GM19193 (cell line): ENCODE results near the gene IFNAR1.

Experiments used
- POLR2A ChIP-seq: IDR thresholded peaks from 4 replicates; pipeline ENCODE4 v1.6.1; 2011; ENCODE audit not compliant: insufficient read depth, insufficient read length; ENCODE audit errors: extremely low read depth

The IFNAR1 gene

DNA sequence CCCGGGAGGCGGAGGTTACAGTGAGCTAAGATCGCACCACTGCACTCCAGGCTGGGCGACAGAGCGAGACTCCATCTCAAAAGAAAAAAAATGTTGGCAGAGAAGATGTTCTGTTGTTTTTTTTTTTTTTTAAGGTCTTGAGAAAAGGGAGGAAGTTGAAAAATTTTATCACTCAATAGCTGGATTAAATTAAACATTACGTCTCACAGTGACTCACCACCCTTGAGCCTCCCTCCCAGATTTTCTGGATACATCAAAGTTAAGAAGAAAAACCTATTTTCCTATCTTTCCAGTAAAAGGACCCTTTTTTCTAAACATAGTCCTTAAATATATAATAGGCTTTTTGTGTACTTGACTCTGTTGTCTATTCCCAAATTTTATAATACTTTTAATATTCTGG, 35.5 kb downstream of the IFNAR1 start:
- no peak for TF ChIP-seq POLR2A

DNA sequence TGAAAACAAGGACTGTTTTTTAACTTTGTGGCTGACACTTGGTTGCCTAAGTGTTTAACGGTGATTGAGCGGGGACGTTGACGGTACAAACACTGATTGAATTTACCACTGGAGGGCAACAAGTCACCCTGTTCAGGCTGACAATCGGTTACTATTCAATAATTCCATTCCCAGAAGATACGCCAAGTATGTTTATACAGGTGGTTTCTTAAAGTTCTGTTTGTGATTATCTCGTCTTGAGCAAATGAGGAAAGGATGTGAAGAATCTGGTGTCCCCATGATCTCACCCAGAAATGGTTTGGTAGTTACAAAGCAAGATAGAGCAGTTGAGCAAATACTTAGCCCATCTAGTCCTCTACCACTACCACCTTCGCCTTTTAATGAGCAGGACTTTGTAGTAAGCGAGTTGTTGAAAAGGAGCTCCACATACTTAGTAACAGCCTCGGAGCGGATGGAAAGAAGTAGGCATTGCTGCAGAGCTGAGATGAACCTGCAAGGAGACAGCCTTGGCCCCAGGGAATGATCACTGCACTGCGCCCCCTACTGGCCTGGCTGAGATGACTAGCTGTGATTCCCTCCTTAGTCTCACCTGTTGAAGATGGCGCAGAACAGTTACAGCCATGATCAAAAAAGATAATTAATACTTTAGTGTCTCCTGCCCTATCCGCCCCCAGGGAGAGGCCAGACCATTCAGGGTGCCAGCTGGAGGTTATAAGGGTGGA, 36.3 kb downstream of the IFNAR1 start:
- no peak for TF ChIP-seq POLR2A

DNA sequence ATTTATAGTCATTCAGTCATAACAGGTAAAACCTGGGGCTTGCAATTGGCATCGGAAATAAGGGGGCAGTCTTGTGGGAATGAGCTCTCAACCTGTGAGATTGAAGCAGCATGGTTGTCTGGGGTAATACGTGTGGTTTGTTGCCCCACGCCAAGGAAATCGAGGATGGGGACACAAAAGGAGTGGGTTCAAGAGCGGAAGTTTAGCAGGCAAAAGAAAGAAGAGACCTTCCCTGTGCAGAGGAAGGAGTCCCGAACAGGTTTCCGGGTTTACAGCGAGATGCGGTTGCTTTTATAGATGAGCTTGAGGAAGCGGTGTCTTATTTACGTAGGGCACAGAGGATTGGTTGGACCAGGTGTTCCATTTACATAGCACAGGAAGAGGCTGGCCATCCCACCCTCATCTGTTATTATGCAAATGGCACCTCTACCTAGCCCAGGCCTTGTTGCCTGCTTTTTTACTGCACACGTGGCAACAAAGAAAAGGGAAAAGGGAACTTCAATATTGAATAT, 37.3 kb downstream of the IFNAR1 start:
- TF ChIP-seq POLR2A, result peak; percentile 72

DNA sequence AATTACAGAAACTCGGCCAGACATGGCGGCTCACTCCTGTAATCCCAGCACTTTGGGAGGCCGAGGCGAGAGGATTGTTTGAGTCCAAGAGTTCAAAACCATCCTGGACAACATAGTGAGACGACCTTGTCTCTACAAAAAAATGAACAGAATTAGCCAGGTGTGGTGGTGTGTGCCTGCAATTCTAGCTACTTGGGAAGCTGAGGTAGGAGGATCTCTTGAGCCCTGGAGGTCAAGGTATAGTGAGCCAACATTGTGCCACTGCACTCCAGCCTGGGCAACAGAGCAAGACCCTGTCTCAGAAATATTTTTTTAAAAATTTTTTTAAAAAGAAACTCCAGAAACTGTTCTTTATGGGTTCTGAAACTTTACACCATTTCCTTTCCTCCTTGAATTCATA, 40.1 kb downstream of the IFNAR1 start:
- TF ChIP-seq POLR2A, result no peak

DNA sequence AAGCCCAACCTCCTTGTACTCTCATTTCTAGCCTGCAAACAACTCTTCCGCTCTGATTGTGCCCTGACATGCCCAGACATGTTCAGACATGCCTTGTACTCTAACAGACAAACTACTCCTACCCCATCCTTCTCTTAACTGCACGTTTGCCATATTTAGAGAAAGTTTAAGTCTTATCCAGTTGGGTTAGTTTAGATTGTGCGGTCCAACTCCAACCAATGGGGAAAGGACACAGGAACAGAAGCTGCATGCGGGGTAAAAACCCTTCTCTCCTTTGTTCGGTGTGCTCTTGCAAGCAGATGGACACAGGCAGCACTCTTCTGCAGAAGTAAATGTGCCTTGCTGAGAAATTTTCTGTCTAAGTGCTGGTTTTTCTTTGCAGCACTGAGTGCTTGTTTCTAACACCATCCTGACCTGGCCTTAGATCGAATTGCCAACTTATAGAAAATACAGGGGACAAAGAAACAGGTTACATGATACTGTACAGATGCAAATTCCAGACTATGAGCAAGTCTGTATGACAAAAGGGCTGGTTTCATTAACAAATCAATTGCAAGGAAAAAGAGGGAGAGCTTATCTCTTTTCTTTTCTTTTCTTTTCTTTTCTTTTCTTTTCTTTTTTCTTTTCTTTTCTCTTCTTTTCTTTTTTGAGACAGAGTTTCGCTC, 42.7 kb downstream of the IFNAR1 start:
- TF ChIP-seq POLR2A, result no peak

DNA sequence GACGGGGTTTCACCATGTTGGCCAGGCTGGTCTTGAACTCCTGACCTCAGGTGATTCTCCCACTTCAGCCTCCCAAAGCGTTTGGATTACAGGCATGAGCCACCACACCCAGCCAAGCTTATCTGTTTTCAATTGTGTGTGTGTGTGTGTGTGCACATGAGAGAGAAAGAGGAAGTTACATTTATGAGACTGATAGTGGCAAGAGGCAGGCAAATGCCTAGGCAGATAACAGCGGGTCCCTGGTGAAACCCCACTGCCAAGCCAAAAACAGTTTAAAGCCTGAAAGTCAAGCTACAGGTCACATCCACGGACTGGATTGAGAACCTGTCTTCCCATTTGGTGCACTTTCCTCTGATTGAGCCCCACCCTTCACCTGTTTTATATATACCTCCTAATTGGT, 43.4 kb downstream of the IFNAR1 start:
- no peak for TF ChIP-seq POLR2A

DNA sequence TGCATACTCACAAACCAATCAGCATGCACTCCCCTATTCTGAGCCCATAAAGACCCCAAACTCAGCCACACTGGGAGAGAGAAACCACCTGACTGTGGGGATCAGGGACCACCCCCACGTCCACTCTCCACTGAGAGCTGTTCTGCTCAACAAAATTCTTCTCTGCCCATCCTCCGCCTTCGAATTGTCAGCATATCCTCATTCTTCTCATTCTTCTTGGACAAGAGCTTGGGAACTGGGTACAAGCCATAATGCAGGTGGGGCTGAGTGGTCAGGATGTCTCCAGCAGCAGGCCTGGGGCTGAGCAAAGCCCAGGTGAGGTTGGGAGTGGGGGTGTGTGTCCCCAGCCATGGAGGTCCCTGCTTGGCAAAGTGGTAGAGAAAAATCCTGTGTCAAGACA, 43.8 kb downstream of the IFNAR1 start:
- TF ChIP-seq POLR2A, result no peak

DNA sequence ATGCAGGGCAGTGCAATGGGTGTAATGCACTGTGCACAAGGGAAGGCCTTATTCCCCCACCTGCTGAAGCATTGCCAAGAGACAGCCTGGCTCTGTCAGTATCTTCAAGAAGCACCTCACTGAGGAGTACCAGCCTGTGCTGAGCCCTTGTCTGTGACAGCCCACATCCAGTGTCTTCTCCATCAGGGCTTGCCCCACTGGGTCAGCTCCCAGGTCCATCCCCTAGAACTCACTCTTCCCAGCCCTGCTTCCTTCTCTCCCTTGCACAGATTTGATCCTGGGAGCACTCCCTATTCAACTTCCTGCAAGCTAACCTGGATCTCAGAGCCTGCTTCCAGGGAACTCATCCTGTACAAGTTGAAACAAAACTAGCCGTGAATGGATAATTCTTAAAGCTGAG, 44.8 kb downstream of the IFNAR1 start:
- no peak for TF ChIP-seq POLR2A

DNA sequence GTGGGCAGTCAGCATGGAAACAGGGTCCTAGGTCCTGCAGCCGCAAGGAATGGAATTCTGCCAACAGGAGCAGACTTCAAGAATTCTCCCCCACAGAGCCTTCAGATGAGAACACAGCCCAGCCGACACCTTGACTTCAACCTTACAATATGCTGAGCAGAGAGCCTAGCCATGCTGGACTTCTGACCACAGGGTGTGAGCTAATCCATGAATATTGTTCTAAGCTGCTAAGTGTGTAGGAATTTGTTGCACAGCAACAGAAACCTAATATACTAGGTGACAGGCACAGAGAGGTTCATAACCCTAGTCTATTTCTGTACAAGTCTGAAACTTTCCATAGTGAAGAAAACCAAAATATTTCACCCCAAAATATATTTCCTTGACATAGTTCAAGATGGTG, 45.5 kb downstream of the IFNAR1 start:
- no peak for TF ChIP-seq POLR2A

DNA sequence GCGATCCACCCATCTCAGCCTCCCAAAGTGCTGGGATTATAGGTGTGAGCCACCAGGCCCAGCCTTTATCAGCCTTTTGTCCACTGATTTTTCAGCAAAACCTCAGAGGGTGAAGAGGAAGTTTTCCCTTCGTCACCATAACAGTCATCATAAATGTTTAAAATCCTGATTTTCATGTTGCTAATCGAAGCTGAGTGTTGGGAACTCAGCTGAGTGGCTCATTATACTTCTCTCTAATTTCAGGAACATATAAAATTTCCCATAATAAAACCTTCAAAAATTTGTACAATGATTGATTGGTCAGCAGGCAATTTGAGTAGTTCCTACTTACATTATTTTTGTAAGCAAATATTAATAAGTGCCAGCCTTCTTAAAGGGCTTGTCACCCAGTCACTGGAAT, 46.6 kb downstream of the IFNAR1 start:
- TF ChIP-seq POLR2A, result no peak

DNA sequence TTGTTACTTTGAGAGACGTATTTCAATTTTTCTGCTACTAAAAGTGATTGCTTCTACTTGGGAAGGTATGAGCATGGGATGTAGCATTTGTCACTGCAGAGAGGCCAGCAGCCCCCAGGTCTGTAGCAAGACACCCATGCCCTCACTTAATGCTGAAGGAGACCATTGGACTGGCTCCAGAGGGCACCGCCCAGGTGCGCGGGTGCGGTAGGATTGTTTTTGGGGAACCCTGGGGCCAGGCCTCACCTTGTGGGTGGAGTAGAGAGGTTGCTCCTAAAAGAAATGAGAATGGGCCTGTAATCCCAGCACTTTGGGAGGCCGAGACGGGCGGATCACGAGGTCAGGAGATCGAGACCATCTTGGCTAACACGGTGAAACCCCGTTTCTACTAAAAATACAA, 47.8 kb downstream of the IFNAR1 start:
- TF ChIP-seq POLR2A, result no peak

DNA sequence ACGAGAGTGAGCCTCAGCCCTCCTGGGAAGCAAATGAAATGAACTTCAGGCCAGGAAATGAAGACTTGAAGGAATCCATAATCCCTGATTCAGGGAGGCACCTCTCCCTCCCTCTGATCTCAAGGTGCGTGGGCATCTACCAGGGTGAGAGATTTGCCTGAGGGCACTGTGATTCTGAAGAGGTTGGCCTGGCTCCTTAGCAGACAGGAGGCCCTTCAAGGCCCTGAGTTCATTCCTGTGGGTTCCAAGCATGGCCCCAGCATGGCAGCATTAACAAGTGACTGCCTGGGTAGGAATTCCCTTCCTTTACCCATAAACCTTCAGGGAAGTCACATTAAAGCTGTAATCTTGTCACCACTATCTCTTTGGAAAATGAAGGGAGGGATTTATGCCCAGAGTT, 48.7 kb downstream of the IFNAR1 start:
- TF ChIP-seq POLR2A, result no peak

DNA sequence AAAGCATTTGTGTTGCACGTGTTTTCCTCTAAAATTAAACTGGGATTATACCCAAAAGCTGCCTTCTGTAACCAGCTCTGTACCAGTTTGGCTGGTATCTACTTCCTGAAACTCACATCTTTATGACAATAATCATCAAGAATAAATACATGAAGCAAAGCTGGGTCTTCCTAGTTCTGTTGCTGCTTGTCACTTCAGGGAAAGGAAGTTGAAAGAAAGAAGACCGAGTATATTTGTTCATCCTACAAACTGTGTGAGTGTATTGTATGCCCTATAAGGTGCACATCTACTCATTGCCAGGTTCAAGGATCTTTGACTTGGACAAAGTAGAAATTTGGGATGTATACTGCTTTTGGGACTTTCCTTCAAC, 49.3 kb downstream of the IFNAR1 start:
- TF ChIP-seq POLR2A, result no peak

DNA sequence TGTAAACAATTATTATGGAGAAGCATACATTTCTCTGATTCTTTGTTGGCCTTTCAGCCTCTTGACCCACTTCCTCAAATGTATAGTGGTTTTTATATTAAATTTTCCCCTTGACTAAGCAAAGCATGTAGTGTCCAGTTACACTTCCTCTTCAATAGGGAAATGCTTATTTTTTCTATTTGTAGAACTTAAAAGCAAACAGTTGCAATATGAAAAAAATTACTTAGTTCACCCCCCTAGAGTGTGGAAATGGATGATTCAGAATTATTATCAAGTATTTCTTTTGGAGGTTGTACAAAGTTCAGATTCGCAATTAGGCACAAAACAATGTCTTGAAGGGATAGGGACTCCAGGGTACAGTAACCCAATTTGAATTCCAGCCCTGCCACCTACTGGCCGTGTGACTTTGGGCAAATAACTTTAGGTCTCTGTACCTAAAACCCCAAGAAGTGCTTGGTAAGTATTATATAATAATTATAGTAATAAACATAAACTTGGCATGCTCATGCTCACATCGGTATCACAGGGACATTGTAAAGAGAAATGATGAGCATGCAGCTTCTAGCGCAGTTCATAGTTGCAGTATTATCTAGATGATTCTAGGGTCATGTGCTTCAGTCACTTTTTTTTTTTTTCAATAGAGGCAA, 49.8 kb downstream of the IFNAR1 start:
- TF ChIP-seq POLR2A, result no peak

DNA sequence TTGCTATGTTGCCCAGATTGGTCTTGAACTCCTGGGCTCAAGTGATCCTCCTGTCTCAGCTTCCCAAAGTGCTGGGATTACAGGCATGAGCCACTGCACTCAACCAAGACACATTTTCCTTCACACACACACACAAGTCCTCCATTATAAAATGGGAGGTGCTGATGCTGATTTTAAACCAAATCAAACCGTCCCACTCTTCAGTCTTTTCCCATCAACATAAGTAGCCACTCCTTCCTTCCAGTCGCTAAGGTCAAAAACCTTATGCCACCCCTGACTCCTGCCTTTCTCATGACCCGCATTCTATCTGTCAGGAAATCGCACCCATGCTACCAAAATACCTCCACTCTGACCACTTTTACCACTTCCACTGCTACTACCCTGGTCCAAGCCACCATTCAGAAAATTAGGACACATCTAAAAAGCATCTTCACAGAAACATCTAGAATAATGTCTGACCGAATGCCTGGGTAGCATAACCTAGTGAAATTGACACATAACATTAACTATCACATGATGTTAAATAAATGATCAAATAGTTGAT, 50.4 kb downstream of the IFNAR1 start:
- TF ChIP-seq POLR2A, result no peak
